NCI-H1930 (cell line): ENCODE results near the gene MED4.
"Not testable (repeated sequence)": the region's sequence is repeated elsewhere in the genome, so short reads cannot be mapped to it uniquely, and the experiment has no call there.

Experiments used
- DNase-seq, 2 experiments: peaks; one replicate each; lab custom pipeline; 2025; lab: John Stamatoyannopoulos, UW

MED4 gene

GRCh38 chr13:48094404-48094780 is 512 bp downstream of the MED4 start:
- no peak for DNase-seq

- DNase-seq, result no peak
Measured at GRCh38 chr13:48093588-48093987, 1.3 kb downstream of the MED4 start.

DNA sequence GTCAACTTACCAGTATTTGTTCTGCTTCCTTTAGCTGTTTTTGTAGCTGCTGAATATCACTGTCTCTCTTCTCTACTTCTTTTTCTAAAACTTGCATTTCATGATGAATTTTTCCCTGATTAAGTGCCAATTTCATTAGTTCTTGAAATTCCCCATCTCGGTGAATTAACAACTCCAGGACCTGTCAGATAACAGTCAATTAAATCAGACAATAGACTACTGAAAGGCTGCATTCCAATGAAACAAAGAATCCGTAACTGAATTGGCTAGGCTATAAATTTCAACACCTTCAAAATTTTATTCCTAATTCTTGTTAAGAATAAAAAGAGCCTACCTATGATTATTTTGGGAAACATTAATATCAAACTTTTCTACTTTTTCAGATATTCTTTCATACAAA is 8.6 kb downstream of the MED4 start:
- DNase-seq, result no peak

DNA sequence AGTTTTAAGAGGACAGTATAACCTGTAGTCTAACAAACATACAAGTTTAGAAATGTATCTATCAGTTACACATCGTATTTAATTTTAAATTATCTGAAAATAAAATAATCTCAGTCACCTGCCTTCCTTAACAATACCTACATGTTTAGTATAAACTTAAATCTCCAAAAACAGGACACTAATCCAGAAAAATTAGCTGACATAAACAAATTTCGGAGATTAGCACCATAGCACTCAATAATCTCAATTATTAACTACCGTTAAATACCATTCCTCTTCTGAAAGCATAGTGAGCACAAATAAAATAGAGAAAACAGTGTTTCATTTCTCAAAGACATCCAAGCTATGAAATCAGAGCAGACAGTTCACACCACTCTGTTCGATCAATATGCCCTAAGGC is 13.2 kb downstream of the MED4 start:
- DNase-seq, result no peak

GRCh38 chr13:48078251-48078656 is 16.6 kb downstream of the MED4 start:
- no peak for DNase-seq

GRCh38 chr13:48074006-48074405 is 20.9 kb downstream of the MED4 start:
- DNase-seq, result no peak

DNA sequence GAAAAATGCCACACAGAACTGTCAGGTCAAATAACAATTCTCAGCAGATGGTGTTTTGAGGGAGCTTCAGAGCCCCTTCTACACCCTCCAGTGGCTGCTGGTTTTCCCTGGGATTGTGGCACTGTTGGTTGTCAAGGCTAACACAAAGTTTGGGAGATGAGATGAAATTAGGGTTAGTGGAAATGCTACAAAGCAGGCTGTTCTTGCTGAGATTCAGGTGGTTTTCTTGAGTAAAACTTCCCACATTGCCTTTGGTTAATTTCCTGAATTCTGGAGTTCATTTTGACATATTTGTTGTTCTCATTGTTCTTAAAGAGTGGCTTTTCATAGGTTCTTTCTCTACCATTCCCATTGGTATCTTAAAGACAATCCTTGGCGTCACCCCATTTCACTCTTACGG is 22.1 kb downstream of the MED4 start:
- DNase-seq, result no peak

GRCh38 chr13:48072304-48072703 is 22.6 kb downstream of the MED4 start:
- DNase-seq, result no peak

DNA sequence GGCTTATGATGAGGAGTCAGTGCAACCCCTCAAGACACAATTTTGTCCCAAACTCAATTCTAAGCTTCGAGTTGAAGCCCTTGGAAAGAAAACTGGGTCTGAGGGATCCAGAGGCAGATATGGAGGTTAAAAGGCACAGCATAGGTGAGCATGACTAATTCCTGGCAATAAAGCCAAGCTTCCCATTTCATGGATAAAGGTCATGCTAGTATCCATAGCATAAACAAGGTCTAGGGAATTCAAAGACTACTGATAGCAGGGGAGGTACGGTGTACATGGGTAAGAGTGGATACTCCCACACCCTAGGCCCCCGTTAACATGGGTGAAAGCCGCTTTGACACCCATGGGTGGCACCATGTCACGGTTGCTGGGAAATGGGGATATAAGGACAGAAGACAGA is 24.0 kb downstream of the MED4 start:
- DNase-seq, result no peak

GRCh38 chr13:48069573-48069972 is 25.3 kb downstream of the MED4 start:
- DNase-seq, result no peak

GRCh38 chr13:48068952-48069351 is 26.0 kb downstream of the MED4 start:
- no peak for DNase-seq

- no peak for DNase-seq
Measured at GRCh38 chr13:48068036-48068435, 26.9 kb downstream of the MED4 start.

DNA sequence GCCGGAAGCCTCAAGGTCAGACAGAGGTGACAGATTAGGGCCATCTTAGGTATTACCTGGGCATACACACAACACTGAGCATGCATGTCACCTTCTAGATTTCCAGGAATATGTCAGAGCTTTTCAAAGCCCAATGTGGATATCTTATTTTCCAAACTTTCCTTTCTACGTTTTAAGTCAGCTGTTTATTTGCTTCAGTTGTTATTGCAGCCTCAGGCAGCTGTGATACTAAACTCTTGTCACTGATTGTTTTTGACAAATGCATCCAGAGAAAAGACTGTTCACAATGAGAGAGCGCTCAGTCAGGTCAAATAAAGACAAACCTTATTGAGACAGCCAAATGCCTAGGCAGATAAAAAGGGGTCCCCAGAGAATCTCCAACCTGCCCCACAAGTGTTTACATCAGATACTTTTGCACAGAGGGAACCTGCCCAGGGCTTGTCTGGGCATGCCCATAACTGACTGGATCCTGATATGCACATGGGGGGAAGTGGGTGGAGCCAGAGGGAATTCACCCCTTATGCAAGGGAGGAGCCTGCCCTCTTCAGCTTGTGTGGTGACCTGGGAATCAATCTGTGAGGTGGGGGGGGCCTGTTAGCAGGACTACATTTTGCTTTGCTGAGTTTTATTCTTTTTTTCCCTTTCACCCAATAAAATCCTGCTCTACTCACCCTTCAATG is 28.5 kb downstream of the MED4 start:
- no peak for DNase-seq

DNA sequence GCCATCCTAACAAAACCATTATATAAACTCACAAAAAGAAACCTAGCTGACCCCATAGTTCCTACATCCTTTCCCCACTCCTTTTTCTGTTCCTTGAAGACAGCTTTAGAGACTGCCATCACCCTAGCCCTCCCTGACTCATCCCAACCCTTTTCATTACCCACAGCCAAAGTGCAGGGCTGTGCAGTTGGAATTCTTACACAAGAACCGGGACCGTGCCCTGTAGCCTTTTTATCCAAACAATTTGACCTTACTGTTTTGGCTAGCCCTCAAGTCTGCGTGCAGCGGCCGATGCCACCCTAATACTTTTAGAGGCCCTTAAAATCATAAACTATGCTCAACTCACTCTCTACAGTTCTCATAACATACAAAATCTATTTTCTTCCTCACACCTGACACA is 35.0 kb downstream of the MED4 start:
- DNase-seq, result not testable (repeated sequence)

GRCh38 chr13:48058536-48058935 is 36.4 kb downstream of the MED4 start:
- not testable (repeated sequence) for DNase-seq

- no peak for DNase-seq
Measured at GRCh38 chr13:48055712-48056111, 39.2 kb downstream of the MED4 start.

DNA sequence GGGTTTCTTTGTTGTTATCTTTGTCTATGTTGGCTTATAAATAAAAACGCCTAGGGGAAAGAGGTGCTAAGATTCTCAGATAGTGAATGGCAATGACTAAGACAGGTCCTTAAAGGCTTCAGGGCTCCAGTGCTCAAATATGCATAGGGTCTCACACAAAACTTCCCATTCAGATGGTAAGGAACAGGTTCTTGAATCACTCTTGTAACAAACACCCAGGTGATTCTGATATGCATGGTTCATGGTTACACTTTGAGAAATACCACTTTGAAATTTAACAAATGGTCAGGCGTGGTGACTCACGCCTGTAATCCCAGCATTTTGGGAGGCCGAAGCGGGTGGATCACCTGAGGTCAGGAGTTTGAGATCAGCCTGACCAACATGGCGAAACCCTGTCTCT is 40.3 kb downstream of the MED4 start:
- no peak for DNase-seq

GRCh38 chr13:48050550-48050949 is 44.4 kb downstream of the MED4 start:
- DNase-seq, result no peak

- no peak for DNase-seq
Measured at GRCh38 chr13:48043789-48044503, 51.0 kb downstream of the MED4 start.

GRCh38 chr13:48042894-48043293 is 52.0 kb downstream of the MED4 start:
- no peak for DNase-seq

DNA sequence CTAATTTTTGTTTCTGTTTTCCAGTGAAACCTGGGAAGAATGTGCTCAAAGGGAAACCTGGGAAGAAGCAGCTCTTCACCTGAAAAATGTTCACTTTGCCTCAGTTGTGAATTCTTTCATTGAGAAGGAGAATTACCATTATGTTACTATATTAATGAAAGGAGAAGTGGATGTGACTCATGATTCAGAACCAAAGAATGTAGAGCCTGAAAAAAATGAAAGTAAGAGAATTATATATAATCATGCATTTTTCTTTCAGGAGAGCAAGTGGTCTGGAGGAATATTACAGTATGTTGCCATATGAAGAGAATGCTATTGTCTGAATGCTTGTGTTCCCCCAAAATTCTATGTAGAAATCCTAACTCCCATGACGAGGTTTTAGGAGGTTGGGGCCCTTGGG is 54.0 kb downstream of the MED4 start:
- no peak for DNase-seq

DNA sequence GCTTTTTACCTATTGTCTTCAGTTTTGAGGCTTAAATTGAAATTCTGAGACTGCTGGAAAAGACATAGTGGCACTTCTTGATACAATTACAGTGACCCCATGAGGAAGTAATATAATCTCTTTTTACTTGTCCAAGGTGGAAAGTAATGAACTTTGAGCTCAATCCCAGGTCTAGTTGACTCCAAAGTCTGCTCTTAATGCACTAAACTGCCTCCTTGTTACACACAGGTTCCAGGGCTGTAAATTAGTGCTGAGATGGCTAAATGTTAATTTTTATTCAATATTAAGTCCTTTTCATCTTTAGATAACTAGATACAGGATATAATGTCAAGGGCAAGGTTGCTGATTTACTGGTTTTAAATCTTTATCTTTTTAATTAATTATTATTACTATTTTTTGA is 54.9 kb downstream of the MED4 start:
- no peak for DNase-seq

GRCh38 chr13:48038761-48039160 is 56.1 kb downstream of the MED4 start:
- DNase-seq, result no peak
